ENCODE data around the gene LOXL4. TPM values are rescaled to one million over a fixed set of nuclear protein-coding genes. Genes with fewer than 3 reads are reported as not detected.

The LOXL4 gene
- total RNA-seq, 1 experiment from 2014 or later: 1.3 TPM

DNA sequence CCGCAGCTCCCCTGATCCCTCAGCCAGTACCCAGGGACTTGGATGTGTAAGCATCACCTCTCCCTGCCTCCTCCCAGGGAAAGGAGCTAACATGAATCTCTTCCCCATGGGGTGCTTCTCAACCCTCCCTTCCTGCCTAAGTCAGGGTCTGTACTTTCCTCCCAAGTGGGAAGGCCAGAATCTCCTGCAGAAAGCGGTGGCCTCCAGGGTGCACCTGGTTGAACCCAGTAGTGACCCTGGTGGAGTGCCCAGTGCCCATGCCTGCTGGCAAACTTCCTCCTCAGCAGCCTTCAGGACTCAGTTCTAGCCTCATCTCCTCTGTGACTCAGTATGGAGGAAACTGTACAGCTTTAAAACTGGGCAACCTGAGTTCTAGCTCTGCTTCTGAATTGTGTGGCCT is 2.8 kb upstream of the LOXL4 start:
- H3K79me2 ChIP-seq (ENCODE audit: insufficient read depth, low read length): no peaks in the 10 kb centered on the region
- no peaks in the 10 kb centered on the region for H3K9me3 ChIP-seq (ENCODE audit: control insufficient read depth in 1 of 2, insufficient read depth in 1 of 2, low read depth in 1 of 2, low read length in 2 of 2)
- H3K27me3 ChIP-seq (ENCODE audit: insufficient read depth, low read length): no peaks in the 10 kb centered on the region
- no peaks in the 10 kb centered on the region for H3K36me3 ChIP-seq (ENCODE audit: control insufficient read depth in 1 of 2, insufficient read depth in 2 of 2, low read length in 2 of 2)
- peak overlapping the region; percentile 91 for H3K4me2 ChIP-seq (ENCODE audit: low read length)
- H3K27ac ChIP-seq (ENCODE audit: low read depth, low read length): no peak overlapping the region; the same call in 1 of the 2 replicates
- intact Hi-C loops (cut with micrococcal nuclease): no loop called here
- no TSS peak for BruUV-seq (replicated peaks)
- no peaks in the 10 kb centered on the region for H4K20me1 ChIP-seq (ENCODE audit: insufficient read depth)
- ChIA-PET RAD21 (ENCODE audit: low non-redundant PET in 1 of 2, low total read pairs in 2 of 2, uncharacterized antibody in 2 of 2, unreplicated experiment in 2 of 2) (no interaction called here), POLR2A (no interaction called here), CTCF (interaction anchor here (1.8 kb wide), 1 partner anchor 39 kb away, joined by 8 read pairs; no protein-coding TSS in a partner anchor)
- TF ChIP-seq SRF (IDR thresholded peaks at IDR 0.05; ENCODE audit: low read depth): no peak
- no peaks in the 10 kb centered on the region for H3K9me2 ChIP-seq (ENCODE audit: insufficient read depth)
- H3K4me1 ChIP-seq (ENCODE audit: control insufficient read depth in 1 of 2, insufficient read depth in 2 of 2, low read length in 2 of 2): peaks cover 40 to 51% of the 10 kb centered on the region in 2 experiments
- ATAC-seq (no peak), DNase-seq (ENCODE audit: low read depth, low spot score) (no peak)
- H2AFZ ChIP-seq (ENCODE audit: low read depth, low read length, poor library complexity, severe bottlenecking): no peak overlapping the region
- H3K4me3 ChIP-seq (replicated peaks in 1 of 2; ENCODE audit: low read depth in 1 of 2, low read length in 2 of 2): no peak overlapping the region
- H3K9ac ChIP-seq (ENCODE audit: low read length): peak overlapping the region; percentile 14; the same call in 1 of the 2 replicates

DNA sequence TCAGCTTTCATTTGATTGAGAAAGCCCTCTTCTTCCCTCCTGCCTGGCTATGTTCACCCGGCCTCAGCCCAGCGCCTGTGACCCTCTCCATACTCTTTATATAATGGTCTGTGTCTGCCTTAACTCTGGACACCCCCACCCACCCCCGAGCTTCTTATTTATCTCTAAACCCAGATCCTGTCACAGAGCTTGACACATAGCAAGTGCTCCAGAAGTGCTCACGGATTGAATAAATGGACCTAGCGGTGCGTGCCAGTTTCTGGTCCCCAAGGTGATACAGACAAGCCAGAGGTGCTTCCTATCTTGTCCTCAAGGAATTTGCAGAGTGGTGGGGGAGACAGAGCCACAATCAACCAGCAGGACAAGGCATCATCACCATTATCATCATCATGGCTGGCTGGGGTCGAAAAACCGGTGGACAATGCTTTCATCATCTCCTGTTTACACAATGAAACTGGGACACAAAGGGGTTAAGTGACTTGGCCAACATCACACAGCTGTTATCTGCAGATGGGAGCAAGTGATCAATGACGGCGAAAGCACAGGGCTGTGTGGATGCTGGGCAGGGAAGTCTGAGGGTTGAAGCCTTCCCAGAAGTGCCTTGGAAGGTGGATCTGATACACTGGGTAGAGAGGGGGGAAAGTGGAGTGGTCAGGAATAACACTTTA is 2.2 kb upstream of the LOXL4 start:
- TF ChIP-seq EGR1 (IDR thresholded peaks at IDR 0.05; ENCODE audit: low read depth): no peak
- DNase-seq (ENCODE audit: low read depth, low spot score) (no peak), ATAC-seq (no peak)
- Histone ChIP-seq H3K9ac (ENCODE audit: low read length) (peak overlapping the region; percentile 55), H3K27me3 (ENCODE audit: insufficient read depth, low read length) (no peaks in the 10 kb centered on the region), H2AFZ (ENCODE audit: low read depth, low read length, poor library complexity, severe bottlenecking) (no peak overlapping the region), H3K27ac (ENCODE audit: low read depth, low read length) (peak overlapping the region; percentile 57), H3K36me3 (ENCODE audit: control insufficient read depth in 1 of 2, insufficient read depth in 2 of 2, low read length in 2 of 2) (no peaks in the 10 kb centered on the region), H3K4me2 (ENCODE audit: low read length) (peak overlapping the region; percentile 91), H3K9me3 (ENCODE audit: control insufficient read depth in 1 of 2, insufficient read depth in 1 of 2, low read depth in 1 of 2, low read length in 2 of 2) (no peaks in the 10 kb centered on the region), H3K4me3 (replicated peaks in 1 of 2; ENCODE audit: low read depth in 1 of 2, low read length in 2 of 2) (peak overlapping the region in 1 of 2 experiments; percentile 62; a peak in 1 of 4 replicates), H3K79me2 (ENCODE audit: insufficient read depth, low read length) (no peaks in the 10 kb centered on the region), H4K20me1 (ENCODE audit: insufficient read depth) (no peaks in the 10 kb centered on the region), H3K9me2 (ENCODE audit: insufficient read depth) (no peaks in the 10 kb centered on the region), H3K4me1 (ENCODE audit: control insufficient read depth in 1 of 2, insufficient read depth in 2 of 2, low read length in 2 of 2) (peaks cover 43 to 56% of the 10 kb centered on the region in 2 experiments)
- CTCF ChIA-PET: interaction anchor here (0.6 to 1.8 kb wide), 3 partner anchors 39 to 440 kb away, joined by 4 to 11 read pairs (median 8); no protein-coding TSS in a partner anchor
- RAD21 ChIA-PET (ENCODE audit: low non-redundant PET in 1 of 2, low total read pairs in 2 of 2, uncharacterized antibody in 2 of 2, unreplicated experiment in 2 of 2): interaction anchor here (1.2 to 2.2 kb wide), 2 partner anchors 39 kb away, joined by 4 to 8 read pairs; no protein-coding TSS in a partner anchor
- intact Hi-C loops (cut with micrococcal nuclease): no loop called here
- POLR2A ChIA-PET: interaction anchor here (1.4 kb wide), 1 partner anchor 39 kb away, joined by 10 read pairs; no protein-coding TSS in a partner anchor
- no TSS peak for BruUV-seq (replicated peaks)
